ENCODE results near the gene FAIM2.

Gene FAIM2

DNA sequence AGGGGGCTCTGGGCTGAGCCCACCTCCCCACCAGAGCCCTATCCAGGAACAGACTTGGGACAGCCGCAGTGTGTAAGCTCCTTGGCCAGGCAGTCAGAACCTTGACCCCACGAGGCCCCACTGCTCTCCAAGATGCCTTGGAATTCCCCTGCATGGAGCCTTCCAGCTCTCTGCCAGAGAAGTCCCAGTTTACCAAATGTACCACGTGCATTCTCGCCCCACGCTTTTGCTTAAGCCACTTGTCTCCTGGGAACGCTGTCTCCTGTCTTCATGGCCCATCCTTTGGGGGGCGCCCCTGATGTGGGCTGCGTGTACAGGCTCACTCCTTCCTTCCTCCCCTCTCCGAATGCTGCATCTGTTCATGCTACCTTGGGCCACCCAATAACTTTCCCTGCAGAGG is 7.9 kb downstream of the FAIM2 start (continued):
- TF ChIP-seq, protein P1, sequence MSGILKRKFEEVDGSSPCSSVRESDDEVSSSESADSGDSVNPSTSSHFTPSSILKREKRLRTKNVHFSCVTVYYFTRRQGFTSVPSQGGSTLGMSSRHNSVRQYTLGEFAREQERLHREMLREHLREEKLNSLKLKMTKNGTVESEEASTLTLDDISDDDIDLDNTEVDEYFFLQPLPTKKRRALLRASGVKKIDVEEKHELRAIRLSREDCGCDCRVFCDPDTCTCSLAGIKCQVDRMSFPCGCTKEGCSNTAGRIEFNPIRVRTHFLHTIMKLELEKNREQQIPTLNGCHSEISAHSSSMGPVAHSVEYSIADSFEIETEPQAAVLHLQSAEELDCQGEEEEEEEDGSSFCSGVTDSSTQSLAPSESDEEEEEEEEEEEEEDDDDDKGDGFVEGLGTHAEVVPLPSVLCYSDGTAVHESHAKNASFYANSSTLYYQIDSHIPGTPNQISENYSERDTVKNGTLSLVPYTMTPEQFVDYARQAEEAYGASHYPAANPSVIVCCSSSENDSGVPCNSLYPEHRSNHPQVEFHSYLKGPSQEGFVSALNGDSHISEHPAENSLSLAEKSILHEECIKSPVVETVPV (CRISPR knock-in tag; IDR thresholded peaks at IDR 0.05): no peak
- TF ChIP-seq PPARA (CRISPR knock-in tag; IDR thresholded peaks at IDR 0.05; ENCODE audit: borderline replicate concordance) (no peak), ZNF565 (CRISPR knock-in tag; conservative IDR thresholded peaks at IDR 0.05; ENCODE audit: low read depth) (no peak), OSR1 (CRISPR knock-in tag; IDR thresholded peaks at IDR 0.05) (no peak), BACH2 (CRISPR knock-in tag; IDR thresholded peaks at IDR 0.05; ENCODE audit: borderline replicate concordance) (no peak)

DNA sequence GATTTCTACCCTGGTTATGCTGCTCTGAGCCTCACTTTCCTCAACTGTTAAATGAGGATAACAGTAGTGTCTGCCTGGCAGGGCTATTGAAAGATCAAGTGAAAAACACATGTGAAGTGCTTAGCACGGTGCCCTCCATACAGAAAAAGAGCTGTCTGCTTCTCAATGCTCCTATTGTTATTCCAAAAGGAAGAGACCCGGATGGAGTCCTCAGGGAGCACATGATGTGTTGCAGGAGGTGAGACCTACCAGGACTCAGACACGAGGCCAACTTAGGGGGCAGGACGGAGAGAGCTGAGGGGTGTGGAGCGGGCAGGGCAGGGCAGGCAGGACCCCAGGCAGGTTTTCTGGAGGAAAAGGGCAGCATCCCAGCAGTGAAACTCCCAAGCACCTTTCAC is 8.9 kb downstream of the FAIM2 start:
- TF ChIP-seq, protein P2, sequence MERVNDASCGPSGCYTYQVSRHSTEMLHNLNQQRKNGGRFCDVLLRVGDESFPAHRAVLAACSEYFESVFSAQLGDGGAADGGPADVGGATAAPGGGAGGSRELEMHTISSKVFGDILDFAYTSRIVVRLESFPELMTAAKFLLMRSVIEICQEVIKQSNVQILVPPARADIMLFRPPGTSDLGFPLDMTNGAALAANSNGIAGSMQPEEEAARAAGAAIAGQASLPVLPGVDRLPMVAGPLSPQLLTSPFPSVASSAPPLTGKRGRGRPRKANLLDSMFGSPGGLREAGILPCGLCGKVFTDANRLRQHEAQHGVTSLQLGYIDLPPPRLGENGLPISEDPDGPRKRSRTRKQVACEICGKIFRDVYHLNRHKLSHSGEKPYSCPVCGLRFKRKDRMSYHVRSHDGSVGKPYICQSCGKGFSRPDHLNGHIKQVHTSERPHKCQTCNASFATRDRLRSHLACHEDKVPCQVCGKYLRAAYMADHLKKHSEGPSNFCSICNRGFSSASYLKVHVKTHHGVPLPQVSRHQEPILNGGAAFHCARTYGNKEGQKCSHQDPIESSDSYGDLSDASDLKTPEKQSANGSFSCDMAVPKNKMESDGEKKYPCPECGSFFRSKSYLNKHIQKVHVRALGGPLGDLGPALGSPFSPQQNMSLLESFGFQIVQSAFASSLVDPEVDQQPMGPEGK (CRISPR knock-in tag; IDR thresholded peaks at IDR 0.05; ENCODE audit: borderline replicate concordance): no peak
- no peak for TF ChIP-seq GLIS3 (CRISPR knock-in tag; IDR thresholded peaks at IDR 0.05)
- TF ChIP-seq SNAI2 (CRISPR knock-in tag; IDR thresholded peaks at IDR 0.05): no peak
- TF ChIP-seq, protein P3, sequence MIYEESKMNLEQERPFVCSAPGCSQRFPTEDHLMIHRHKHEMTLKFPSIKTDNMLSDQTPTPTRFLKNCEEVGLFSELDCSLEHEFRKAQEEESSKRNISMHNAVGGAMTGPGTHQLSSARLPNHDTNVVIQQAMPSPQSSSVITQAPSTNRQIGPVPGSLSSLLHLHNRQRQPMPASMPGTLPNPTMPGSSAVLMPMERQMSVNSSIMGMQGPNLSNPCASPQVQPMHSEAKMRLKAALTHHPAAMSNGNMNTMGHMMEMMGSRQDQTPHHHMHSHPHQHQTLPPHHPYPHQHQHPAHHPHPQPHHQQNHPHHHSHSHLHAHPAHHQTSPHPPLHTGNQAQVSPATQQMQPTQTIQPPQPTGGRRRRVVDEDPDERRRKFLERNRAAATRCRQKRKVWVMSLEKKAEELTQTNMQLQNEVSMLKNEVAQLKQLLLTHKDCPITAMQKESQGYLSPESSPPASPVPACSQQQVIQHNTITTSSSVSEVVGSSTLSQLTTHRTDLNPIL (CRISPR knock-in tag; IDR thresholded peaks at IDR 0.05; ENCODE audit: low read depth): no peak
- TF ChIP-seq ARNTL (CRISPR knock-in tag; IDR thresholded peaks at IDR 0.05; ENCODE audit: borderline replicate concordance, low read depth): no peak
- TF ChIP-seq PPARA (CRISPR knock-in tag; IDR thresholded peaks at IDR 0.05; ENCODE audit: borderline replicate concordance): no peak
- no peak for TF ChIP-seq TOX (CRISPR knock-in tag; IDR thresholded peaks at IDR 0.05; ENCODE audit: borderline replicate concordance)
- TF ChIP-seq ZFP3 (CRISPR knock-in tag; IDR thresholded peaks at IDR 0.05): no peak
- TF ChIP-seq ESRRG (CRISPR knock-in tag; IDR thresholded peaks at IDR 0.05): no peak
- no peak for TF ChIP-seq OSR1 (CRISPR knock-in tag; IDR thresholded peaks at IDR 0.05)
- TF ChIP-seq BACH2 (CRISPR knock-in tag; IDR thresholded peaks at IDR 0.05; ENCODE audit: borderline replicate concordance): no peak
- no peak for TF ChIP-seq RARB (CRISPR knock-in tag; IDR thresholded peaks at IDR 0.05)
- TF ChIP-seq, protein P4, sequence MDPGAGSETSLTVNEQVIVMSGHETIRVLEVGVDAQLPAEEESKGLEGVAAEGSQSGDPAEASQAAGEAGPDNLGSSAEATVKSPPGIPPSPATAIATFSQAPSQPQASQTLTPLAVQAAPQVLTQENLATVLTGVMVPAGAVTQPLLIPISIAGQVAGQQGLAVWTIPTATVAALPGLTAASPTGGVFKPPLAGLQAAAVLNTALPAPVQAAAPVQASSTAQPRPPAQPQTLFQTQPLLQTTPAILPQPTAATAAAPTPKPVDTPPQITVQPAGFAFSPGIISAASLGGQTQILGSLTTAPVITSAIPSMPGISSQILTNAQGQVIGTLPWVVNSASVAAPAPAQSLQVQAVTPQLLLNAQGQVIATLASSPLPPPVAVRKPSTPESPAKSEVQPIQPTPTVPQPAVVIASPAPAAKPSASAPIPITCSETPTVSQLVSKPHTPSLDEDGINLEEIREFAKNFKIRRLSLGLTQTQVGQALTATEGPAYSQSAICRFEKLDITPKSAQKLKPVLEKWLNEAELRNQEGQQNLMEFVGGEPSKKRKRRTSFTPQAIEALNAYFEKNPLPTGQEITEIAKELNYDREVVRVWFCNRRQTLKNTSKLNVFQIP (CRISPR knock-in tag; IDR thresholded peaks at IDR 0.05; ENCODE audit: borderline replicate concordance, low read depth): no peak
- TF ChIP-seq ZNF8 (CRISPR knock-in tag; IDR thresholded peaks at IDR 0.05): no peak
- no peak; the same call in 1 of the 3 replicates for ATAC-seq

DNA sequence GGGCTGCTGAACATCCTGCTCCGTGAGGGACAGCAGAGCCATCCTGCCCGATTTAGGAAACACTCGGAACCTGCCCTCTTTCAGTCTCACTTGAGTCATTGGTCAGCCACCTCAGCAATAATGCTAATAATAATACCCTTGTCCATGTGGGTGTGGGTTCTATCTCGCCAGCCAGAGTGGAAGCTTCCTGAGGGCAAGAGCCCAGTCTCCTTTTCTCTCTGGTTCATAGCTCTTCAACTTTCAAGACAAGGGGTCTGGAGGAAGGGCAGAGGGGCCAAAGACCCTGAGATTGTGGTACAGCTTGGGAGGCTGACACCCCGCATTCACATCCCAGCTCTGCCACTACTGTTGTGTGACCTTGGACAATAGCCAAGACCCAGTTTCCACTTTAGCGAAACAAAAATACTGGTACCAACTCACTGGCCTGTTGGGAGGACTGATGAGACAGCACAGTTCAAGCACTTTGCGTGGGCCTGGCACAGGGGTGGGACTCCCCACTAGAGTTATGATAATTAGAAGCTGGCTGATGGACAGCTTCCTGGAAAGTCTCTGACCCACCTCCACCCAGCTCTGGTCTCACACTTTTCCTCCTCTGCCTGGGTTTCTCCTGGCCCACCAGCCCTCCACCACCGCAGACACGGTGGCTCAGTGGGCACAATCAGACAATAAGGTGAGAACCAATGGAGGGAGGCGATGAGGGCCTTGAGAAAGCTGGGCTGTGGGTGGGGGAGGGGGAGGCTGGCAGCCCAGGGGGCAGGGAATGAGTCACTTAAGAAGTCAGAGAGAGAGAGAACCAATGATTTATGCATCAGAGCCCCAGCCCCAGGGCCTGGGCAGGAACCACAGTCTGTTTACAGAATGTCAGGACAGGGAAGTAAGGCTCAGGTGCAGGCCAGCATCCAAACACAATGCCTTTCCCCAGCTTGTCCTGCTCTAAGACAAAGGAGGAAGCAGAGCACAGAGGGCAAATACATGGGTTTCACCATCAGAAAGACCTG is 9.6 kb downstream of the FAIM2 start:
- TF ChIP-seq BACH2 (CRISPR knock-in tag; IDR thresholded peaks at IDR 0.05; ENCODE audit: borderline replicate concordance) (no peak), OSR1 (CRISPR knock-in tag; IDR thresholded peaks at IDR 0.05) (no peak), ZFP3 (CRISPR knock-in tag; IDR thresholded peaks at IDR 0.05) (no peak), ARNTL (CRISPR knock-in tag; IDR thresholded peaks at IDR 0.05; ENCODE audit: borderline replicate concordance, low read depth) (no peak), ISL1 (CRISPR knock-in tag; IDR thresholded peaks at IDR 0.05) (no peak), TCF4 (CRISPR knock-in tag; IDR thresholded peaks at IDR 0.05; ENCODE audit: borderline replicate concordance) (no peak), ZFP30 (CRISPR knock-in tag; IDR thresholded peaks at IDR 0.05) (no peak), ZNF70 (CRISPR knock-in tag; IDR thresholded peaks at IDR 0.05) (no peak), GLIS3 (CRISPR knock-in tag; IDR thresholded peaks at IDR 0.05) (no peak), ZNF8 (CRISPR knock-in tag; IDR thresholded peaks at IDR 0.05) (no peak)
- TF ChIP-seq, protein P5, sequence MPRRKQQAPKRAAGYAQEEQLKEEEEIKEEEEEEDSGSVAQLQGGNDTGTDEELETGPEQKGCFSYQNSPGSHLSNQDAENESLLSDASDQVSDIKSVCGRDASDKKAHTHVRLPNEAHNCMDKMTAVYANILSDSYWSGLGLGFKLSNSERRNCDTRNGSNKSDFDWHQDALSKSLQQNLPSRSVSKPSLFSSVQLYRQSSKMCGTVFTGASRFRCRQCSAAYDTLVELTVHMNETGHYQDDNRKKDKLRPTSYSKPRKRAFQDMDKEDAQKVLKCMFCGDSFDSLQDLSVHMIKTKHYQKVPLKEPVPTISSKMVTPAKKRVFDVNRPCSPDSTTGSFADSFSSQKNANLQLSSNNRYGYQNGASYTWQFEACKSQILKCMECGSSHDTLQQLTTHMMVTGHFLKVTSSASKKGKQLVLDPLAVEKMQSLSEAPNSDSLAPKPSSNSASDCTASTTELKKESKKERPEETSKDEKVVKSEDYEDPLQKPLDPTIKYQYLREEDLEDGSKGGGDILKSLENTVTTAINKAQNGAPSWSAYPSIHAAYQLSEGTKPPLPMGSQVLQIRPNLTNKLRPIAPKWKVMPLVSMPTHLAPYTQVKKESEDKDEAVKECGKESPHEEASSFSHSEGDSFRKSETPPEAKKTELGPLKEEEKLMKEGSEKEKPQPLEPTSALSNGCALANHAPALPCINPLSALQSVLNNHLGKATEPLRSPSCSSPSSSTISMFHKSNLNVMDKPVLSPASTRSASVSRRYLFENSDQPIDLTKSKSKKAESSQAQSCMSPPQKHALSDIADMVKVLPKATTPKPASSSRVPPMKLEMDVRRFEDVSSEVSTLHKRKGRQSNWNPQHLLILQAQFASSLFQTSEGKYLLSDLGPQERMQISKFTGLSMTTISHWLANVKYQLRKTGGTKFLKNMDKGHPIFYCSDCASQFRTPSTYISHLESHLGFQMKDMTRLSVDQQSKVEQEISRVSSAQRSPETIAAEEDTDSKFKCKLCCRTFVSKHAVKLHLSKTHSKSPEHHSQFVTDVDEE (CRISPR knock-in tag; IDR thresholded peaks at IDR 0.05): no peak
- TF ChIP-seq, protein P3 (CRISPR knock-in tag; IDR thresholded peaks at IDR 0.05; ENCODE audit: low read depth): no peak
- TF ChIP-seq, protein P4 (CRISPR knock-in tag; IDR thresholded peaks at IDR 0.05; ENCODE audit: borderline replicate concordance, low read depth): no peak
- TF ChIP-seq, protein P1 (CRISPR knock-in tag; IDR thresholded peaks at IDR 0.05): no peak
- peak; percentile 44 for ATAC-seq
